IMR-90 (cell line): Measurements from ENCODE around the gene COL18A1. TPM values are rescaled to one million over a fixed set of nuclear protein-coding genes. Genes with fewer than 3 reads are reported as not detected.

Experiments
- ATAC-seq: fragments of 200-7000 bp; cut with Tn5 transposase; 2 replicates; pipeline ENCODE4 v1.9.1; 2020; ENCODE audit warnings: low read depth, mild to moderate bottlenecking, moderate library complexity
- BruUV-seq: library from RNA; stranded (reverse); fragments of 400-500 nt; replicated peaks from 2 replicates; lab custom pipeline; 2021; lab: Mats Ljungman, UMichigan
- CTCF ChIA-PET: fragments of 300-600 bp; formaldehyde crosslinking; extraction: SDS; loops from one replicate; lab custom pipeline; 2021; ENCODE audit warnings: antibody characterized with exemption; lab: Yijun Ruan, JAX
- POLR2A ChIA-PET: fragments of 300-600 bp; sonication (Branson Sonifier 250); formaldehyde crosslinking; loops from one replicate; lab custom pipeline; 2022; ENCODE audit warnings: antibody characterized with exemption; ENCODE audit not compliant: unreplicated experiment; lab: Charles Lee
- DNase-seq: peaks from one replicate; pipeline ENCODE4 v3.0.0; 2013
- H2AFZ ChIP-seq: replicated peaks from 2 replicates; pipeline ENCODE3; 2013; ENCODE audit warnings: low read length, mild to moderate bottlenecking; ENCODE audit not compliant: poor library complexity
- H2AK5ac ChIP-seq: 2 replicates; pipeline ENCODE4 v1.6.1; 2013; ENCODE audit warnings: low read depth, low read length, inconsistent platforms
- H2AK9ac ChIP-seq: replicated peaks from 2 replicates; pipeline ENCODE3; 2013; ENCODE audit warnings: mild to moderate bottlenecking, low read depth, low read length, moderate library complexity; ENCODE audit not compliant: poor library complexity
- H2BK120ac ChIP-seq: 2 replicates; pipeline ENCODE4 v1.6.1; 2013; ENCODE audit warnings: low read depth, low read length, inconsistent platforms
- H2BK15ac ChIP-seq: 3 replicates; pipeline ENCODE4 v1.6.1; 2013; ENCODE audit warnings: low read depth, low read length, inconsistent platforms
- H2BK20ac ChIP-seq: 2 replicates; pipeline ENCODE4 v1.6.1; 2013; ENCODE audit warnings: low read depth, mild to moderate bottlenecking, inconsistent platforms, low read length, moderate library complexity
- H2BK5ac ChIP-seq: 2 replicates; pipeline ENCODE4 v1.6.1; 2013; ENCODE audit warnings: mild to moderate bottlenecking, low read depth, low read length, inconsistent platforms; ENCODE audit not compliant: poor library complexity, severe bottlenecking
- H3K14ac ChIP-seq: replicated peaks from 2 replicates; pipeline ENCODE4 v1.6.1; 2013; ENCODE audit warnings: low read depth, low read length, inconsistent platforms
- H3K18ac ChIP-seq: 2 replicates; pipeline ENCODE4 v1.6.1; 2013; ENCODE audit warnings: low read depth, low read length, control low read depth
- H3K23ac ChIP-seq: 2 replicates; pipeline ENCODE4 v1.6.1; 2013; ENCODE audit warnings: low read depth, low read length, inconsistent platforms
- H3K27ac ChIP-seq: 2 replicates; pipeline ENCODE4 v1.5.1; 2013; ENCODE audit warnings: mild to moderate bottlenecking, control low read depth, low read length; ENCODE audit not compliant: insufficient read depth
- H3K27me3 ChIP-seq: 2 replicates; pipeline ENCODE4 v1.6.1; 2013; ENCODE audit warnings: low read length; ENCODE audit not compliant: control insufficient read depth, insufficient read depth
- H3K36me3 ChIP-seq: 2 replicates; pipeline ENCODE4 v1.6.1; 2013; ENCODE audit warnings: low read length, mixed read lengths; ENCODE audit not compliant: control insufficient read depth, insufficient read depth
- H3K4ac ChIP-seq: 2 replicates; pipeline ENCODE4 v1.6.1; 2013; ENCODE audit warnings: low read depth, low read length, inconsistent platforms
- H3K4me1 ChIP-seq: 2 replicates; pipeline ENCODE4 v1.6.1; 2013; ENCODE audit warnings: low read length, mixed read lengths; ENCODE audit not compliant: control insufficient read depth, insufficient read depth
- H3K4me2 ChIP-seq: 2 replicates; pipeline ENCODE4 v1.6.1; 2013; ENCODE audit warnings: low read depth, mild to moderate bottlenecking, control low read depth, low read length, moderate library complexity
- H3K4me3 ChIP-seq: 2 replicates; pipeline ENCODE4 v1.5.1; 2013; ENCODE audit warnings: low read depth, mild to moderate bottlenecking, control low read depth, low read length, moderate library complexity; ENCODE audit not compliant: insufficient read depth
- H3K56ac ChIP-seq: 2 replicates; pipeline ENCODE4 v1.6.1; 2013; ENCODE audit warnings: low read length, inconsistent platforms; ENCODE audit not compliant: insufficient read depth; ENCODE audit errors: extremely low read depth
- H3K79me1 ChIP-seq, 2 experiments: 2 replicates each; pipeline ENCODE4 v1.6.1; 2013; ENCODE audit warnings: low read length in 2 of 2, inconsistent platforms in 1 of 2, low read depth in 1 of 2
- H3K9ac ChIP-seq: 2 replicates; pipeline ENCODE4 v1.6.1; 2013; ENCODE audit warnings: low read depth, low read length, control low read depth
- H3K9me1 ChIP-seq: 2 replicates; pipeline ENCODE4 v1.6.1; 2013; ENCODE audit warnings: low read length, inconsistent platforms; ENCODE audit not compliant: insufficient read depth
- H3K9me3 ChIP-seq: 2 replicates; pipeline ENCODE4 v1.6.1; 2013; ENCODE audit warnings: low read length; ENCODE audit not compliant: control insufficient read depth, insufficient read depth
- H4K20me1 ChIP-seq: 2 replicates; pipeline ENCODE4 v1.6.1; 2013; ENCODE audit warnings: low read length, inconsistent platforms; ENCODE audit not compliant: insufficient read depth
- H4K5ac ChIP-seq: 2 replicates; pipeline ENCODE4 v1.6.1; 2013; ENCODE audit warnings: mild to moderate bottlenecking, low read depth, low read length, control low read depth
- H4K8ac ChIP-seq, 2 experiments: 2 replicates each; pipeline ENCODE4 v1.6.1; 2013; ENCODE audit warnings: low read depth in 2 of 2, low read length in 2 of 2, control low read depth in 1 of 2, inconsistent platforms in 1 of 2
- H4K91ac ChIP-seq: 2 replicates; pipeline ENCODE4 v1.6.1; 2013; ENCODE audit warnings: low read depth, low read length, inconsistent platforms; ENCODE audit not compliant: insufficient read depth
- BHLHE40 ChIP-seq: fragments of 150-350 bp; IDR thresholded peaks from 2 replicates; pipeline ENCODE4 v1.6.1; 2016; ENCODE audit warnings: mild to moderate bottlenecking, low read depth, low read length
- MAFK ChIP-seq: IDR thresholded peaks from 2 replicates; pipeline ENCODE4 v1.6.1; 2012; ENCODE audit warnings: low read depth, low read length, improper control_type of control experiment
- NFE2L2 ChIP-seq: fragments of 150-350 bp; IDR thresholded peaks from 2 replicates; pipeline ENCODE4 v1.6.1; 2016; ENCODE audit warnings: low read depth, mild to moderate bottlenecking, low read length
- RCOR1 ChIP-seq: IDR thresholded peaks from 2 replicates; pipeline ENCODE4 v1.6.1; 2012; ENCODE audit warnings: mild to moderate bottlenecking, low read length, improper control_type of control experiment; ENCODE audit not compliant: insufficient replicate concordance
- RFX5 ChIP-seq: IDR thresholded peaks from 2 replicates; pipeline ENCODE4 v1.8.0; 2012; ENCODE audit warnings: low read depth, mild to moderate bottlenecking, low read length, moderate library complexity
- WGBS, 2 experiments: methylation state at CpG; one replicate each; pipeline versions ENCODE4 v1.1.5 to v1.1.7; 2013; ENCODE audit warnings: missing lambda C conversion rate in 2 of 2; ENCODE audit not compliant: insufficient read length in 1 of 2; ENCODE audit errors: extremely low coverage in 2 of 2; 5-methylcytosine and 5-hydroxymethylcytosine counted together
- dilution Hi-C: fragments of 300-500 bp; cut with HindIII; formaldehyde crosslinking; loops from one replicate; pipeline ENCODE4 v1.14.3; 2018; ENCODE audit warnings: low sequenced_read_pairs; ENCODE audit not compliant: unreplicated experiment
- in situ Hi-C: fragments of 300-500 bp; cut with MboI; formaldehyde crosslinking; loops from 3 replicates; pipeline ENCODE4 v1.14.3; 2019; ENCODE audit warnings: low sequenced_read_pairs, inconsistent platforms, mixed read lengths
- intact Hi-C: fragments of 100-400 bp; cut with micrococcal nuclease; formaldehyde crosslinking; loops from 2 replicates; pipeline ENCODE4 v1.10.0; 2022
- polyA plus RNA-seq, 3 experiments: library from polyadenylated mRNA; depleted of rRNA; stranded (reverse); fragments of >200 nt; gene quantifications; 2 replicates each; pipeline ENCODE4 v1.2.3, GENCODE V29; 2012; ENCODE audit warnings: low replicate concordance in 1 of 3
- total RNA-seq: library from RNA; depleted of rRNA; stranded (reverse); fragments of >200 nt; gene quantifications from 2 replicates; pipeline ENCODE4 v1.2.3, GENCODE V29; 2012
- TF ChIP-seq, protein P1 (sequence below): conservative IDR thresholded peaks from 2 replicates; pipeline ENCODE4 v1.5.1; 2012; ENCODE audit warnings: mild to moderate bottlenecking, low read depth, low read length, improper control_type of control experiment
- TF ChIP-seq, protein P2 (sequence below): fragments of 150-350 bp; IDR thresholded peaks from 2 replicates; pipeline ENCODE4 v1.6.1; 2016; ENCODE audit warnings: low read depth, mild to moderate bottlenecking, low read length, moderate library complexity, borderline replicate concordance

The COL18A1 gene
- total and polyA plus RNA-seq, 2 of the 4 experiments (the other 2 are of a cell fraction) = 4.3 to 46.7 TPM

DNA sequence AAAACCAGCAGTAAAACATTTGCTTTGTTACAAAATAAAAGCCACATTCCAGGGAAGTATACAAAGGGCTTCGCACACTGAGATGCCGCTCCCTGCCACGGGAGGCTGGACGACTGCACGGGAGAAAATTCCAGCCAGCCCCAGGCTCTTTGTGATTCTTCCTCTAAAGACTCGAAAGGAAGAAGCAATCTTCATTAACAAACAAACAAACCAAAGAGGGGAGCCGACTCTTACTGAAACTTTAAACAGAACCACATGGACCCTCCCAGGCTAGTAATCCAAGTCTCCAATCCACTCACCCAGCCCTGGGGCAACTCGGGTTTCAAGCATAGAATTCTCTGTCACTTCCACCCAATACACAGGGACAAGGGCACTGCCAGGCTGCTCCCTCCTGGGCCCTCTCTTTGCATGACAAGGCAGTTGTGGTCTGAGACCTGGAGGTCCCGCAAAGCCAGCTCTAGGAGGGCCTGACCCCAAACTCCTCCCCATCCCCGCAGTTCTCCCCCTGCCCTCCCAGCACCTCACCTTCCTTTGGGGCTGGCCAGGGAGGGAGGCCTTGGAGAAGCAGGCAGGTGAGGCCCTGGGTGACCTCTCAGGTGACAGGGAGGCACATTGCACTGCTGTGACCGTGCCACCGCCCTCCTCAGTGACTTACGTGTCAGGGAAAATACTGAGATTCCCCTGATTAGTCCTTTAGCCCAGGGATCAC is 26.6 kb upstream of the COL18A1 start:
- Histone ChIP-seq H2AK9ac (peak overlapping the region; percentile 3), H3K79me1 (no peaks in the 10 kb centered on the region), H4K8ac (peak overlapping the region; percentile 39 to 81; a peak in 3 of 4 replicates), H4K20me1 (no peaks in the 10 kb centered on the region), H4K91ac (peak overlapping the region; percentile 86), H3K23ac (peak overlapping the region; percentile 80; the same call in 1 of the 2 replicates), H3K9ac (peak overlapping the region; percentile 8; the same call in 1 of the 2 replicates), H3K9me1 (peaks cover 10% of the 10 kb centered on the region; the same call in 1 of the 2 replicates), H3K27me3 (no peaks in the 10 kb centered on the region), H3K27ac (peak overlapping the region; percentile 57), H3K4me1 (peaks cover 10% of the 10 kb centered on the region), H3K18ac (peak overlapping the region; percentile 74), H2AK5ac (peak overlapping the region; percentile 94), H3K4ac (peak overlapping the region; percentile 90), H2AFZ (peak overlapping the region; percentile 73), H3K36me3 (no peaks in the 10 kb centered on the region), H2BK120ac (peak overlapping the region; percentile 91), H2BK15ac (peak overlapping the region; percentile 75; the same call in 2 of the 3 replicates), H2BK20ac (peak overlapping the region; percentile 79), H3K14ac (peak overlapping the region; percentile 42), H3K4me3 (no peak overlapping the region), H2BK5ac (peak overlapping the region; percentile 35), H3K56ac (peak overlapping the region; percentile 14; the same call in 1 of the 2 replicates), H4K5ac (peak overlapping the region; percentile 68), H3K4me2 (peak overlapping the region; percentile 2; the same call in 1 of the 2 replicates), H3K9me3 (no peaks in the 10 kb centered on the region; the same call in none of the 2 replicates)
- CTCF ChIA-PET = no interaction called here
- DNase-seq (peak; percentile 57), ATAC-seq (peak; percentile 90)
- intact Hi-C loops = loop anchor here (1.0 kb wide), 1 partner anchor 8 kb away; no protein-coding TSS in a partner anchor
- in situ Hi-C loops = no loop called here
- TF ChIP-seq MAFK = no peak
- no peak for TF ChIP-seq RFX5
- no peak for TF ChIP-seq RCOR1
- TF ChIP-seq, protein P1, sequence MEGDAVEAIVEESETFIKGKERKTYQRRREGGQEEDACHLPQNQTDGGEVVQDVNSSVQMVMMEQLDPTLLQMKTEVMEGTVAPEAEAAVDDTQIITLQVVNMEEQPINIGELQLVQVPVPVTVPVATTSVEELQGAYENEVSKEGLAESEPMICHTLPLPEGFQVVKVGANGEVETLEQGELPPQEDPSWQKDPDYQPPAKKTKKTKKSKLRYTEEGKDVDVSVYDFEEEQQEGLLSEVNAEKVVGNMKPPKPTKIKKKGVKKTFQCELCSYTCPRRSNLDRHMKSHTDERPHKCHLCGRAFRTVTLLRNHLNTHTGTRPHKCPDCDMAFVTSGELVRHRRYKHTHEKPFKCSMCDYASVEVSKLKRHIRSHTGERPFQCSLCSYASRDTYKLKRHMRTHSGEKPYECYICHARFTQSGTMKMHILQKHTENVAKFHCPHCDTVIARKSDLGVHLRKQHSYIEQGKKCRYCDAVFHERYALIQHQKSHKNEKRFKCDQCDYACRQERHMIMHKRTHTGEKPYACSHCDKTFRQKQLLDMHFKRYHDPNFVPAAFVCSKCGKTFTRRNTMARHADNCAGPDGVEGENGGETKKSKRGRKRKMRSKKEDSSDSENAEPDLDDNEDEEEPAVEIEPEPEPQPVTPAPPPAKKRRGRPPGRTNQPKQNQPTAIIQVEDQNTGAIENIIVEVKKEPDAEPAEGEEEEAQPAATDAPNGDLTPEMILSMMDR = no peak
- TF ChIP-seq NFE2L2 = no peak
- TF ChIP-seq, protein P2, sequence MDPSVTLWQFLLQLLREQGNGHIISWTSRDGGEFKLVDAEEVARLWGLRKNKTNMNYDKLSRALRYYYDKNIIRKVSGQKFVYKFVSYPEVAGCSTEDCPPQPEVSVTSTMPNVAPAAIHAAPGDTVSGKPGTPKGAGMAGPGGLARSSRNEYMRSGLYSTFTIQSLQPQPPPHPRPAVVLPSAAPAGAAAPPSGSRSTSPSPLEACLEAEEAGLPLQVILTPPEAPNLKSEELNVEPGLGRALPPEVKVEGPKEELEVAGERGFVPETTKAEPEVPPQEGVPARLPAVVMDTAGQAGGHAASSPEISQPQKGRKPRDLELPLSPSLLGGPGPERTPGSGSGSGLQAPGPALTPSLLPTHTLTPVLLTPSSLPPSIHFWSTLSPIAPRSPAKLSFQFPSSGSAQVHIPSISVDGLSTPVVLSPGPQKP = no peak
- TF ChIP-seq BHLHE40 = peak; percentile 80
- WGBS, 2 experiments = 73% methylated on average over 3 of the region's 13 CpGs; no CpG with 5 or more reads in 1 of the 2 experiments
- dilution Hi-C loops = no loop called here
- no TSS peak for BruUV-seq
- POLR2A ChIA-PET = no interaction called here
